SK-N-SH treated with all-trans-retinoic acid at 6 μM for 48 hours (cell line): ENCODE measurements around the gene APBA2.

ENCODE experiments used
- ATAC-seq: fragments of 200-7000 bp; cut with Tn5 transposase; 3 replicates; pipeline ENCODE4 v1.9.1; 2020; ENCODE audit warnings: mild to moderate bottlenecking, moderate library complexity
- ARNTL ChIP-seq: fragments of 450-650 bp; formaldehyde crosslinking; IDR thresholded peaks from 2 replicates; pipeline ENCODE4 v1.5.0; 2020; ENCODE audit warnings: low read depth, mild to moderate bottlenecking, moderate library complexity, borderline replicate concordance
- BACH2 ChIP-seq: fragments of 250-450 bp; sonication (Bioruptor Pico); IDR thresholded peaks from 2 replicates; pipeline ENCODE4 v1.9.0; 2021; ENCODE audit warnings: mild to moderate bottlenecking, borderline replicate concordance
- CSDC2 ChIP-seq: fragments of 250-450 bp; sonication (Bioruptor Pico); IDR thresholded peaks from 2 replicates; pipeline ENCODE4 v1.5.0; 2020; ENCODE audit warnings: mild to moderate bottlenecking, moderate library complexity
- CSRNP3 ChIP-seq: fragments of 250-450 bp; sonication (Bioruptor Pico); IDR thresholded peaks from 2 replicates; pipeline ENCODE4 v1.5.1; 2021; ENCODE audit warnings: mild to moderate bottlenecking, moderate library complexity
- ESRRG ChIP-seq: fragments of 250-450 bp; sonication (Bioruptor Pico); IDR thresholded peaks from 2 replicates; pipeline ENCODE4 v1.6.1; 2021; ENCODE audit warnings: mild to moderate bottlenecking
- GLIS3 ChIP-seq: fragments of 250-450 bp; sonication (Bioruptor Pico); IDR thresholded peaks from 2 replicates; pipeline ENCODE4 v1.5.0; 2020; ENCODE audit warnings: mild to moderate bottlenecking, moderate library complexity
- ISL1 ChIP-seq: fragments of 250-450 bp; sonication (Bioruptor Pico); IDR thresholded peaks from 2 replicates; pipeline ENCODE4 v2.1.2; 2022; ENCODE audit warnings: mild to moderate bottlenecking, moderate library complexity
- OSR1 ChIP-seq: fragments of 250-450 bp; sonication (Bioruptor Pico); IDR thresholded peaks from 2 replicates; pipeline ENCODE4 v1.8.0; 2022; ENCODE audit warnings: moderate library complexity, mild to moderate bottlenecking, inconsistent platforms
- POU6F1 ChIP-seq: fragments of 250-450 bp; sonication (Bioruptor Pico); IDR thresholded peaks from 2 replicates; pipeline ENCODE4 v1.8.0; 2021; ENCODE audit warnings: low read depth, mild to moderate bottlenecking, moderate library complexity, borderline replicate concordance
- PPARA ChIP-seq: fragments of 250-450 bp; sonication (Bioruptor Pico); IDR thresholded peaks from 2 replicates; pipeline ENCODE4 v1.5.0; 2020; ENCODE audit warnings: mild to moderate bottlenecking, borderline replicate concordance
- RARB ChIP-seq: fragments of 250-450 bp; sonication (Bioruptor Pico); IDR thresholded peaks from 2 replicates; pipeline ENCODE4 v1.8.0; 2021; ENCODE audit warnings: mild to moderate bottlenecking, moderate library complexity
- SNAI2 ChIP-seq: fragments of 250-450 bp; sonication (Bioruptor Pico); IDR thresholded peaks from 2 replicates; pipeline ENCODE4 v1.5.0; 2020; ENCODE audit warnings: mild to moderate bottlenecking, moderate library complexity
- TCF4 ChIP-seq: fragments of 250-450 bp; sonication (Bioruptor Pico); IDR thresholded peaks from 2 replicates; pipeline ENCODE4 v1.8.0; 2021; ENCODE audit warnings: mild to moderate bottlenecking, moderate library complexity, borderline replicate concordance
- TOX ChIP-seq: fragments of 250-450 bp; sonication (Bioruptor Pico); IDR thresholded peaks from 2 replicates; pipeline ENCODE4 v1.8.0; 2021; ENCODE audit warnings: mild to moderate bottlenecking, moderate library complexity, borderline replicate concordance
- TSHZ2 ChIP-seq: fragments of 250-450 bp; sonication (Bioruptor Pico); IDR thresholded peaks from 2 replicates; pipeline ENCODE4 v1.5.0; 2020; ENCODE audit warnings: mild to moderate bottlenecking, moderate library complexity
- ZFP30 ChIP-seq: fragments of 450-650 bp; formaldehyde crosslinking; IDR thresholded peaks from 2 replicates; pipeline ENCODE4 v1.5.0; 2022; ENCODE audit warnings: mild to moderate bottlenecking, moderate library complexity
- ZNF565 ChIP-seq: fragments of 450-650 bp; formaldehyde crosslinking; conservative IDR thresholded peaks from 2 replicates; pipeline ENCODE4 v1.5.0; 2020; ENCODE audit warnings: low read depth, mild to moderate bottlenecking, moderate library complexity
- ZNF70 ChIP-seq: fragments of 450-650 bp; formaldehyde crosslinking; IDR thresholded peaks from 2 replicates; pipeline ENCODE4 v1.5.0; 2020; ENCODE audit warnings: mild to moderate bottlenecking, moderate library complexity
- ZNF8 ChIP-seq: fragments of 450-650 bp; formaldehyde crosslinking; IDR thresholded peaks from 2 replicates; pipeline ENCODE4 v1.5.0; 2020; ENCODE audit warnings: mild to moderate bottlenecking, moderate library complexity
- TF ChIP-seq, protein P1 (sequence below): fragments of 250-450 bp; sonication (Bioruptor Pico); IDR thresholded peaks from 2 replicates; pipeline ENCODE4 v1.8.0; 2020; ENCODE audit warnings: mild to moderate bottlenecking, moderate library complexity, borderline replicate concordance
- TF ChIP-seq, protein P2 (sequence below): fragments of 250-450 bp; sonication (Bioruptor Pico); IDR thresholded peaks from 2 replicates; pipeline ENCODE4 v1.5.1; 2020; ENCODE audit warnings: low read depth, mild to moderate bottlenecking, moderate library complexity

Gene APBA2

GRCh38 chr15:29066310-29066709 lies 180.5 kb downstream of the APBA2 start:
- ATAC-seq: no peak

DNA sequence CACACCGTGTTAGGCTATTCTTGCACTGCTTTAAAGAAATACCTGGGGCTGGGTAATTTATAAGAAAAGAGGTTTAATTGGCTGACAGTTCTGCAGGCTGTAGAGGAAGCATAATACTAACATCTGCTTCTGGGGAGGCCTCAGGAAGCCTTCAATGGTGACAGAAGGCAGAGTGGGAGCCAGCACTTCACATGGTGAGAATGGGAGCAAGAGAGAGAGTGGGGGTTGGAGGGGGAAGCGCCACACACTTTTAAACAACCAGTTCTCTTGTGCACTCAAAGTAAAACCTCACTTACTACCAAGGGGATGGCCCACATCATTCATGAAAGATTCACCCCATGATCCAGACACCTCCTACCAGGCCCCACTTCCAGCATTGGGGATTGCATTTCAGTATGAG lies 181.1 kb downstream of the APBA2 start:
- ATAC-seq: no peak

More at GRCh38 chr15:29066310-29066709, 180.5 kb downstream of the APBA2 start:
- TF ChIP-seq ZNF70 (CRISPR knock-in tag) (no peak), ESRRG (CRISPR knock-in tag) (no peak), ARNTL (CRISPR knock-in tag) (no peak), TSHZ2 (no peak), CSDC2 (CRISPR knock-in tag) (no peak), ZFP30 (no peak), ZNF8 (CRISPR knock-in tag) (no peak), CSRNP3 (CRISPR knock-in tag) (no peak), RARB (CRISPR knock-in tag) (no peak), PPARA (CRISPR knock-in tag) (no peak)

DNA sequence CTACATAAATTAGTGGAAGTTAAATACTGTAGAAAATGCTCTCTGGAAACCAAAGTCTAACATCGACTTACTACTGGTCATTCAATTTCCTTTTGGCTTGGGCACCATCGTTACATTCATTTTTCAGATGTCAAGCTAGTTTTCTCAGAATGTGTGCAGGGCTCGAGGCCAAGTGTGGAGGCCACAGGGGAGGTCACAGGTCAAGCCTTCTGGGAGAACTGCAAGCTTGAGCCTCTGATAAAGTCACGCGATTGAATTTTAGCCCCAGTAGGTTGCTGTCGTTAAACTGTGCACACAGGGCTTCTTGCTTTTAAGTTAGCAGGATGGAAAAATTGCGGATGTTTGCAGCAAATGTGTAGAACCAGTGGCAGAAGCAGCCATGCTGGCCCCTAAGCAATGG lies 182.2 kb downstream of the APBA2 start:
- TF ChIP-seq GLIS3: no peak
- no peak for TF ChIP-seq BACH2 (CRISPR knock-in tag)
- no peak for TF ChIP-seq POU6F1
- TF ChIP-seq, protein P1, sequence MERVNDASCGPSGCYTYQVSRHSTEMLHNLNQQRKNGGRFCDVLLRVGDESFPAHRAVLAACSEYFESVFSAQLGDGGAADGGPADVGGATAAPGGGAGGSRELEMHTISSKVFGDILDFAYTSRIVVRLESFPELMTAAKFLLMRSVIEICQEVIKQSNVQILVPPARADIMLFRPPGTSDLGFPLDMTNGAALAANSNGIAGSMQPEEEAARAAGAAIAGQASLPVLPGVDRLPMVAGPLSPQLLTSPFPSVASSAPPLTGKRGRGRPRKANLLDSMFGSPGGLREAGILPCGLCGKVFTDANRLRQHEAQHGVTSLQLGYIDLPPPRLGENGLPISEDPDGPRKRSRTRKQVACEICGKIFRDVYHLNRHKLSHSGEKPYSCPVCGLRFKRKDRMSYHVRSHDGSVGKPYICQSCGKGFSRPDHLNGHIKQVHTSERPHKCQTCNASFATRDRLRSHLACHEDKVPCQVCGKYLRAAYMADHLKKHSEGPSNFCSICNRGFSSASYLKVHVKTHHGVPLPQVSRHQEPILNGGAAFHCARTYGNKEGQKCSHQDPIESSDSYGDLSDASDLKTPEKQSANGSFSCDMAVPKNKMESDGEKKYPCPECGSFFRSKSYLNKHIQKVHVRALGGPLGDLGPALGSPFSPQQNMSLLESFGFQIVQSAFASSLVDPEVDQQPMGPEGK (CRISPR knock-in tag): no peak
- no peak for TF ChIP-seq RARB (CRISPR knock-in tag)
- no peak for TF ChIP-seq SNAI2 (CRISPR knock-in tag)
- TF ChIP-seq TSHZ2: no peak
- TF ChIP-seq ISL1 (CRISPR knock-in tag): no peak
- no peak for TF ChIP-seq CSDC2 (CRISPR knock-in tag)
- no peak for TF ChIP-seq TOX (CRISPR knock-in tag)
- no peak for TF ChIP-seq PPARA (CRISPR knock-in tag)
- no peak for TF ChIP-seq ARNTL (CRISPR knock-in tag)
- TF ChIP-seq, protein P2, sequence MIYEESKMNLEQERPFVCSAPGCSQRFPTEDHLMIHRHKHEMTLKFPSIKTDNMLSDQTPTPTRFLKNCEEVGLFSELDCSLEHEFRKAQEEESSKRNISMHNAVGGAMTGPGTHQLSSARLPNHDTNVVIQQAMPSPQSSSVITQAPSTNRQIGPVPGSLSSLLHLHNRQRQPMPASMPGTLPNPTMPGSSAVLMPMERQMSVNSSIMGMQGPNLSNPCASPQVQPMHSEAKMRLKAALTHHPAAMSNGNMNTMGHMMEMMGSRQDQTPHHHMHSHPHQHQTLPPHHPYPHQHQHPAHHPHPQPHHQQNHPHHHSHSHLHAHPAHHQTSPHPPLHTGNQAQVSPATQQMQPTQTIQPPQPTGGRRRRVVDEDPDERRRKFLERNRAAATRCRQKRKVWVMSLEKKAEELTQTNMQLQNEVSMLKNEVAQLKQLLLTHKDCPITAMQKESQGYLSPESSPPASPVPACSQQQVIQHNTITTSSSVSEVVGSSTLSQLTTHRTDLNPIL (CRISPR knock-in tag): no peak
- TF ChIP-seq OSR1: no peak
- TF ChIP-seq ZNF565 (CRISPR knock-in tag): no peak
- TF ChIP-seq TCF4 (CRISPR knock-in tag): no peak
- TF ChIP-seq ZNF70 (CRISPR knock-in tag): no peak
- ATAC-seq: no peak

More for the DNA sequence above, 181.1 kb downstream of the APBA2 start:
- TF ChIP-seq PPARA (CRISPR knock-in tag): no peak
- TF ChIP-seq, all 23 proteins: peak for 0
